ENCODE results near the gene CEP72.

Gene CEP72

GRCh38 chr5:612498-613424, 621 bp downstream of the CEP72 start:
- no peak for TF ChIP-seq CTCF (IDR thresholded peaks at IDR 0.05)
- peaks cover 15 to 18% of the 10 kb centered on the region in 2 experiments for H3K4me1 ChIP-seq (ENCODE audit: control insufficient read depth in 1 of 2, insufficient read depth in 1 of 2, low read depth in 1 of 2, low read length in 1 of 2)
- peak overlapping the region; percentile 70 to 87 for H3K4me3 ChIP-seq (ENCODE audit: low read depth in 1 of 2, low read length in 1 of 2)
- H3K36me3 ChIP-seq, result no peaks in the 10 kb centered on the region
- peak overlapping the region; percentile 46 for H3K27ac ChIP-seq
- peaks cover 18% of the 10 kb centered on the region for H3K27me3 ChIP-seq
- H3K9me3 ChIP-seq, result no peaks in the 10 kb centered on the region

GRCh38 chr5:616484-617039, 4.4 kb downstream of the CEP72 start:
- H3K4me3 ChIP-seq (ENCODE audit: low read depth in 1 of 2, low read length in 1 of 2), result no peak overlapping the region
- peaks cover under 1% of the 10 kb centered on the region for H3K27me3 ChIP-seq
- no peaks in the 10 kb centered on the region for H3K9me3 ChIP-seq
- H3K27ac ChIP-seq, result no peak overlapping the region
- H3K36me3 ChIP-seq, result peaks cover 24% of the 10 kb centered on the region
- peaks cover 12 to 14% of the 10 kb centered on the region in 2 experiments for H3K4me1 ChIP-seq (ENCODE audit: control insufficient read depth in 1 of 2, insufficient read depth in 1 of 2, low read depth in 1 of 2, low read length in 1 of 2)
- no peak for TF ChIP-seq CTCF (IDR thresholded peaks at IDR 0.05)

- TF ChIP-seq CTCF (IDR thresholded peaks at IDR 0.05), result no peak
- peaks cover 31% of the 10 kb centered on the region for H3K36me3 ChIP-seq
- no peak overlapping the region for H3K27ac ChIP-seq
- no peak overlapping the region for H3K4me3 ChIP-seq (ENCODE audit: low read depth in 1 of 2, low read length in 1 of 2)
- H3K9me3 ChIP-seq, result no peaks in the 10 kb centered on the region
- H3K4me1 ChIP-seq (ENCODE audit: control insufficient read depth in 1 of 2, insufficient read depth in 1 of 2, low read depth in 1 of 2, low read length in 1 of 2), result peaks cover 3 to 5% of the 10 kb centered on the region in 2 experiments
- H3K27me3 ChIP-seq, result no peaks in the 10 kb centered on the region
Observed at GRCh38 chr5:617896-618295, 5.8 kb downstream of the CEP72 start.

GRCh38 chr5:618450-618849, 6.3 kb downstream of the CEP72 start:
- TF ChIP-seq CTCF (IDR thresholded peaks at IDR 0.05), result no peak
- Histone ChIP-seq H3K9me3 (no peaks in the 10 kb centered on the region), H3K4me3 (ENCODE audit: low read depth in 1 of 2, low read length in 1 of 2) (no peak overlapping the region), H3K36me3 (peaks cover 33% of the 10 kb centered on the region), H3K27ac (no peak overlapping the region), H3K4me1 (ENCODE audit: control insufficient read depth in 1 of 2, insufficient read depth in 1 of 2, low read depth in 1 of 2, low read length in 1 of 2) (peaks cover 0 to 2% of the 10 kb centered on the region in 2 experiments), H3K27me3 (no peaks in the 10 kb centered on the region)

- Histone ChIP-seq H3K4me1 (ENCODE audit: control insufficient read depth in 1 of 2, insufficient read depth in 1 of 2, low read depth in 1 of 2, low read length in 1 of 2) (no peaks in the 10 kb centered on the region), H3K36me3 (peaks cover 41% of the 10 kb centered on the region), H3K27ac (no peak overlapping the region), H3K4me3 (ENCODE audit: low read depth in 1 of 2, low read length in 1 of 2) (no peak overlapping the region), H3K27me3 (no peaks in the 10 kb centered on the region), H3K9me3 (no peaks in the 10 kb centered on the region)
- no peak for TF ChIP-seq CTCF (IDR thresholded peaks at IDR 0.05)
Observed at GRCh38 chr5:619444-619843, 7.3 kb downstream of the CEP72 start.
